Heart left ventricle (tissue), 16 donors: ENCODE results near the gene CLASP2. TPM values are rescaled to one million over a fixed set of nuclear protein-coding genes. Genes with fewer than 3 reads are reported as not detected.

Source experiments
- ATAC-seq, 4 donors: fragments of 200-7000 bp; cut with Tn5 transposase; one replicate each; pipeline ENCODE4 v1.9.1; 2020 to 2022; ENCODE audit warnings: moderate library complexity in 4 of 4, mild to moderate bottlenecking in 3 of 4, moderate number of reproducible peaks in 1 of 4
- DNase-seq, 5 donors: peaks; one replicate each; pipeline ENCODE4 v3.0.0-alpha.2; 2020
- H3K27ac ChIP-seq, 12 donors: fragments of 200-600 bp; sonication (generic) in 4 of 12; one replicate each; pipeline versions ENCODE4 v1.5.0 to v1.8.0; 2016 to 2022; ENCODE audit warnings: mild to moderate bottlenecking in 2 of 12
- H3K27me3 ChIP-seq, 9 donors: fragments of 200-600 bp; sonication (generic) in 2 of 9; one replicate each; pipeline versions ENCODE4 v1.5.1 to v1.8.0; 2016 to 2022; ENCODE audit warnings: mild to moderate bottlenecking in 3 of 9
- H3K36me3 ChIP-seq, 9 donors: fragments of 200-600 bp; sonication (generic) in 2 of 9; one replicate each; pipeline versions ENCODE4 v1.5.0 to v1.8.0; 2018 to 2022; ENCODE audit warnings: mild to moderate bottlenecking in 2 of 9
- H3K4me1 ChIP-seq, 12 donors: fragments of 200-600 bp; sonication (generic) in 4 of 12; one replicate each; pipeline versions ENCODE4 v1.5.0 to v1.8.0; 2016 to 2022; ENCODE audit warnings: mild to moderate bottlenecking in 3 of 12
- H3K4me3 ChIP-seq, 12 donors: fragments of 200-600 bp; sonication (generic) in 4 of 12; one replicate each; pipeline versions ENCODE4 v1.5.0 to v1.8.0; 2017 to 2022; ENCODE audit warnings: mild to moderate bottlenecking in 9 of 12, moderate library complexity in 4 of 12
- H3K9me3 ChIP-seq, 12 donors: fragments of 200-600 bp; sonication (generic) in 4 of 12; one replicate each; pipeline versions ENCODE4 v1.5.0 to v1.8.0; 2016 to 2022; ENCODE audit warnings: mild to moderate bottlenecking in 1 of 12
- CTCF ChIP-seq, 12 donors: fragments of 200-600 bp; sonication (generic) in 4 of 12; IDR thresholded peaks; one replicate each; pipeline versions ENCODE4 v1.5.0 to v1.8.0; 2018 to 2022; ENCODE audit warnings: antibody characterized with exemption in 12 of 12, mild to moderate bottlenecking in 5 of 12
- POLR2A ChIP-seq, 2 donors: fragments of 450-650 bp; IDR thresholded peaks; one replicate each; pipeline ENCODE4 v1.6.1; 2017; ENCODE audit warnings: antibody characterized with exemption in 2 of 2, mild to moderate bottlenecking in 2 of 2, moderate library complexity in 2 of 2
- WGBS, 4 donors: extraction: QIAGEN DNeasy Blood & Tissue Kit in 2 of 4; methylation state at CpG; one replicate each; pipeline versions ENCODE4 v1.1.5 to v1.1.7; 2013 to 2018; 5-methylcytosine and 5-hydroxymethylcytosine counted together
- intact Hi-C, 10 donors: fragments of 100-400 bp; cut with DNase I; formaldehyde crosslinking; loops; one replicate each; pipeline versions ENCODE4 v1.11.1 to v1.14.2; 2022
- polyA plus RNA-seq, 2 donors: library from polyadenylated mRNA; stranded (reverse); fragments of 200-250 nt; gene quantifications; one replicate each; pipeline ENCODE4 v1.2.3, GENCODE V29; 2013
- total RNA-seq, 9 donors: library from RNA; depleted of rRNA in 2 of 9; stranded (reverse); fragments of >200 nt in 2 of 9; fragmentation: NEBNext Ultra II Directional in 3 of 9; extraction: Animal tissue kit (Norgen Biotek cat#: 25700) in 3 of 9; gene quantifications; one replicate each; pipeline versions ENCODE4 v1.1.0 to v1.2.4, GENCODE V29; 2016 to 2023
- donor health status: ischemic (EF 13 %, LVEDD 7.1; RV severe dilation, severe dysfunction).
- donor health status: healthy with polysubstance abuse.
- donor health status: DM: no; HTN: yes; CAD: no.
- donor health status: DM: no; HTN: no; CAD: no.
- donor health status: ischemic (EF 25% LVEDD 6.9; RV normal size, moderate dysfunction).
- donor health status: ischemic (EF 25% LVEDD 5.7; RV mildly dilated, moderate dysfunction).
- donor health status: healthy.
- donor health status: DM: yes; HTN: yes; CAD: no.
- donor health status: ischemic (EF 35%, LVEDD 5.7; RV mildly dilated, moderate dysfunction).
- donor health status: nonischemic (EF 11% LVEDD 7.7; RV severe dilation, severe dysfunction).
- donor health status: DM: yes; HTN: yes; CAD: no.
- donor health status: PGD.
- donor health status: ischemic (EF 29% LVEDD 5.4; RV normal size, mild dysfunction).
- donor health status: nonischemic (EF 23%, LVEDD 6.1; RV moderate dilation, normal function).

The CLASP2 gene
- total and polyA plus RNA-seq, 11 donors = 13.3 to 111 (median 78.2) TPM

GRCh38 chr3:33592999-33593398, 125.1 kb downstream of the CLASP2 start:
- WGBS, 4 donors = 62 to 81% (median 76%) methylated on average over 1 of the region's 1 CpG
- Histone ChIP-seq H3K4me1 (peaks cover 0 to 12% (median 3%) of the 10 kb centered on the region in 12 donors), H3K36me3 (peaks cover 0 to 87% (median 40%) of the 10 kb centered on the region in 9 donors), H3K27me3 (no peaks in the 10 kb centered on the region), H3K27ac (no peak overlapping the region), H3K9me3 (no peaks in the 10 kb centered on the region), H3K4me3 (no peak overlapping the region)
- intact Hi-C loops = no loop called here
- TF ChIP-seq CTCF (IDR thresholded peaks at IDR 0.05) (no peak), POLR2A (IDR thresholded peaks at IDR 0.05) (no peak)
- DNase-seq (no peak), ATAC-seq (no peak)

GRCh38 chr3:33590541-33590940, 127.5 kb downstream of the CLASP2 start:
- Histone ChIP-seq H3K9me3 (no peaks in the 10 kb centered on the region), H3K4me1 (no peaks in the 10 kb centered on the region), H3K27ac (no peak overlapping the region), H3K36me3 (peaks cover 0 to 95% (median 56%) of the 10 kb centered on the region in 9 donors), H3K27me3 (no peaks in the 10 kb centered on the region), H3K4me3 (no peak overlapping the region)
- WGBS, 4 donors = 93 to 98% (median 95%) methylated on average over 2 of the region's 2 CpGs
- DNase-seq (no peak), ATAC-seq (no peak)
- TF ChIP-seq POLR2A (IDR thresholded peaks at IDR 0.05) (no peak), CTCF (IDR thresholded peaks at IDR 0.05) (no peak)
- intact Hi-C loops = no loop called here

GRCh38 chr3:33586402-33586801, 131.7 kb downstream of the CLASP2 start:
- ATAC-seq = no peak
- 62 to 64% (median 63%) methylated on average over 3 of the region's 3 CpGs for WGBS, 4 donors
- peaks cover 0 to 100% (median 68%) of the 10 kb centered on the region in 9 donors for H3K36me3 ChIP-seq

GRCh38 chr3:33582234-33582633, 135.8 kb downstream of the CLASP2 start:
- ATAC-seq (no peak), DNase-seq (no peak)
- TF ChIP-seq POLR2A (IDR thresholded peaks at IDR 0.05) (no peak), CTCF (IDR thresholded peaks at IDR 0.05) (no peak)
- Histone ChIP-seq H3K27ac (no peak overlapping the region), H3K9me3 (no peaks in the 10 kb centered on the region), H3K36me3 (peaks cover 0 to 96% (median 47%) of the 10 kb centered on the region in 9 donors), H3K27me3 (no peaks in the 10 kb centered on the region), H3K4me1 (no peaks in the 10 kb centered on the region), H3K4me3 (no peak overlapping the region)
- intact Hi-C loops = no loop called here
- WGBS, 4 donors = 94 to 98% (median 95%) methylated on average over 3 of the region's 3 CpGs

More at GRCh38 chr3:33586402-33586801, 131.7 kb downstream of the CLASP2 start:
- H3K9me3 ChIP-seq = no peaks in the 10 kb centered on the region
- TF ChIP-seq CTCF (IDR thresholded peaks at IDR 0.05) = no peak
- TF ChIP-seq POLR2A (IDR thresholded peaks at IDR 0.05) = no peak
- H3K27me3 ChIP-seq = no peaks in the 10 kb centered on the region
- no peaks in the 10 kb centered on the region for H3K4me1 ChIP-seq
- no peak overlapping the region for H3K4me3 ChIP-seq
- no peak overlapping the region for H3K27ac ChIP-seq
- no peak for DNase-seq
- intact Hi-C loops = no loop called here
